Stomach smooth muscle (tissue), 2 donors: ENCODE data around the gene CYRIA.

Source experiments
- H3K27ac ChIP-seq: one replicate; pipeline ENCODE4 v1.7.0; 2013; ENCODE audit warnings: mild to moderate bottlenecking, low read length, inconsistent platforms
- H3K27me3 ChIP-seq, 2 donors: one replicate each; pipeline ENCODE4 v1.7.0; 2013; ENCODE audit warnings: low read length in 2 of 2; ENCODE audit not compliant: insufficient read depth in 2 of 2, control insufficient read depth in 1 of 2
- H3K36me3 ChIP-seq, 2 donors: one replicate each; pipeline ENCODE4 v1.7.0; 2013; ENCODE audit warnings: low read length in 2 of 2; ENCODE audit not compliant: control insufficient read depth in 2 of 2, insufficient read depth in 2 of 2
- H3K4me1 ChIP-seq: one replicate; pipeline ENCODE4 v1.7.0; 2013; ENCODE audit warnings: low read length; ENCODE audit not compliant: control insufficient read depth, insufficient read depth
- H3K4me3 ChIP-seq, 2 donors: one replicate each; pipeline ENCODE4 v1.7.0; 2013; ENCODE audit warnings: low read length in 2 of 2
- H3K9ac ChIP-seq, 2 donors: one replicate each; pipeline ENCODE4 v1.7.0; 2013; ENCODE audit warnings: low read length in 2 of 2, mild to moderate bottlenecking in 1 of 2
- H3K9me3 ChIP-seq, 2 donors: one replicate each; pipeline ENCODE4 v1.7.0; 2013; ENCODE audit warnings: low read length in 2 of 2; ENCODE audit not compliant: control insufficient read depth in 2 of 2
- donor health status: healthy.
- donor health status: Pancreatic carcinoma.

The CYRIA gene

DNA sequence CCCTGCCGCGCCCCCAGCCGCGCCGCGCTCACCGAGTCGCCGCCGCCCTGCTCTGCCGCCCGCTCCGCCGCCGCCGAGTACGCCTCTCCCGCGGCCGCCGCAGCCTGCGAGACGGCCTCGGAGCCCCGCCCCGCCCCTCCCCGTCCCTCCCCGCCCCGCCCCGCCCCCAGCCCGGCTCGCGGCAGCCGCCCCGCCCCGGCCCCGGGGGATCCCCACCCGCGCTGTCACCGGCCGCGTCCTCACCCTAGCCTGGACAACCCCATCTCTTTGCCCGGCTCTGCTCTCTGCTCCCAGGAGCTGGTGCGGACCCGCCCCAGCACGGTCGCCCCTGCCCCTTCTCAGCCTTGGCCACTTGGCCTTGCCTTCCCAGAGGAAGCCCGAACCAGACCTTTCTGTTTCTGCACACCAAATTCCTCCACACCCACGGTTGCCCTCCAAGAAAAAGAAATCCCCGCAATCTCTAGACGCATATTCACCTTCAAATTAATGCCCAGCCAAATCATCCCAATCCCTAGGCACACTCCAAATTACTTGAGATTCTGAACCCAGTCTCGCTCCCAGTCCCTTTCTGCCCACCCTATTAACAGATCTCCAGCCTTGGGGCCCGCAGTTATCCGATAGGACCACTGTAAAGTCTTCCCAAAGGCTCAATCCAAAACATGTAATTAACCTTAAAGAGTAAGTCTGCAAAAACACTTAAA lies at the start of gene CYRIA:
Gene CYRIA, minus strand, starts transcription at position 87 of the 701 bp plus-strand sequence. CDS start 77,715 bp downstream, outside the sequence.
- Histone ChIP-seq H3K9me3 (no peaks in the 10 kb centered on the region), H3K36me3 (no peaks in the 10 kb centered on the region), H3K27me3 (no peaks in the 10 kb centered on the region), H3K9ac (peak within 1 kb of the TSS; percentile 61 to 74), H3K4me1 (peaks cover 34% of the 10 kb centered on the region), H3K27ac (peak within 1 kb of the TSS; percentile 58), H3K4me3 (peak within 1 kb of the TSS; percentile 79 to 84)

DNA sequence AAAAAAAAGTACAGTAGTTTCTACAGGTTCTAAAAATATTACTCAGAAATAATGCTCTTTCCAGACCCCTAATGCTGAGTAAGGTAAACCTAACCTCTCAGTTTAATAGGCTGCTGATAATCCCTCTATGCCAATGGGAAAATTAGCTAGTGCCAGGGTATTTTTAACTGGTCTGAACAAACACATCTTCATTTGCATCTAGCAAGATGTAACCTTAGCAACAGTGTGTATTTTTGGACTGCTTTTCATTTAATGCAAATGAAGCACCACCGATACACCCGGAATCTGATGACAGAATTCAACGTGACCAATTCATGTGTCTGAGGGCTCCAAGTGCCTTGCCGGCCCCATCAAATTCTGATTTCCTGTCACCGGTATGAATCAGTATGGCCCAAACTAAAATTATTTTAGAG lies 47.4 kb upstream of the CYRIA start:
- Histone ChIP-seq H3K36me3 (no peaks in the 10 kb centered on the region), H3K27me3 (no peaks in the 10 kb centered on the region), H3K9me3 (no peaks in the 10 kb centered on the region), H3K4me1 (no peaks in the 10 kb centered on the region), H3K9ac (no peak overlapping the region), H3K27ac (no peak overlapping the region), H3K4me3 (no peak overlapping the region)

DNA sequence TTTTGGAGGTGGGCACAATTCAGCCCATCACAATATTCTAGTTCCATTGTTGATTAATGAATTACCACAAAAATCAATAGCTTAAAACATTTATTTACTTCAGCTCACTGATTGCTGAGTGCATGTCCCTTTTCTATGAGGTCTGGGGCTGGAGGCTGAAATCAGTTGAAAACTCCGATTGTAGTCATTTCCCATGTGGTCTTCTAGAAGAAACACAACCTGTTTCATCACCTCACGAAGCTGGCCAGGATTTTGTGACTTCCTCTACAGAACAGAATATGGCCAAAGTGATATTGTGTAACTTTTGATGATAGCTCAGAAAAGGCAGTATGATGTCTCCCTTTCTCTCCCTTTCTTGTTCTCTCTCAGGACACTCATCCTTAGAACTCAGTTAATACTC lies 44.1 kb upstream of the CYRIA start:
- no peaks in the 10 kb centered on the region for H3K9me3 ChIP-seq
- no peak overlapping the region for H3K9ac ChIP-seq
- no peak overlapping the region for H3K27ac ChIP-seq
- no peaks in the 10 kb centered on the region for H3K27me3 ChIP-seq
- H3K36me3 ChIP-seq = no peaks in the 10 kb centered on the region
- H3K4me3 ChIP-seq = no peak overlapping the region
- H3K4me1 ChIP-seq = no peaks in the 10 kb centered on the region

DNA sequence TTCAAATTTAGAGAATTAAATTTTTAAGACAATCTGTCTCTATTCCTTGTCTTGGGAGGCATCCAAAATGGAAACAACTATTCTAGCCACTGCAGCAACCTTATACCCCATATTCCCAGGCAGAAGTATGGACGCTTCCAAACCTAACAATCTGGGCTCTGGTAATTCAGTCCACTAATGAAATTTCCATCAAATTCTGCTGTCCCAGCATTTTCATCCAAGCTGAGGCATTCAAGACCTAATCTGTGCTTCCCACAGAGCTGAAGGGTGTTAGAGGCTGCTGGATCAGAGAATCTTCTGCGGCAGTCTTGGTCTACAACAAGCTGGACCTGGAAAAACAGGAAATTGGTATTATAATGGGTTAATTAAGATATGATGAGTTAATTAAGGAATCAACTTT lies 42.5 kb upstream of the CYRIA start:
- no peak overlapping the region for H3K27ac ChIP-seq
- no peaks in the 10 kb centered on the region for H3K27me3 ChIP-seq
- no peak overlapping the region for H3K4me3 ChIP-seq
- H3K36me3 ChIP-seq = no peaks in the 10 kb centered on the region
- no peaks in the 10 kb centered on the region for H3K9me3 ChIP-seq
- H3K9ac ChIP-seq = no peak overlapping the region
- no peaks in the 10 kb centered on the region for H3K4me1 ChIP-seq

DNA sequence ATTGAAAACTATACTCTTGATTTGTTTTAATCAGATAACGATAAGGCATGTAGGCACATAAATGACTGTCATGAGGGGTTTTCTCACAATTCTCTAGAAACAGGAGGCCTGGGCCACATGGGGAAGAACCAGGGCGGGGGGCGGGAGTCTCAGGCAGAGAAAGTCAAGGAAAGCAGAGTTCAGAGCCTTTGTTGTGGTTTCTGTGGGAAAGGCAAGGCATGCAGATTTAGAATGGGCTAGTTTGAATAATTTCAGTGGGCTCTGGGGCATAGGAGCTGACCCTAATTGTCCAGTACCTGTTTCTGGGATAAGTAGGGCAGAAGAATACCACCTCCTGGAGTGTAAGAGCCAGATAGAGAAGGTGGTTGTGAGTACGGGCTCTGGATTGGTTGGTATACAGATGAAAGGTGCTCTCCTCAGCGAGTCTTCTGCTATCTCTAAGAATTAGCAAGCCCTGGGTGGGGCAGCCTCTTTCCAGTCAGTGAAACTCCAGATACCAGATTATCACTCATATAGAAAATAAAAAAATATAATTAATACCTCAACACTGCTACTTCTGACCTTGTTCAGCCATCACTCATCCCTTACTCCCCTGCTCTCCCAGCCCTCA lies 41.5 kb upstream of the CYRIA start:
- Histone ChIP-seq H3K9ac (no peak overlapping the region), H3K9me3 (no peaks in the 10 kb centered on the region), H3K4me1 (no peaks in the 10 kb centered on the region), H3K36me3 (no peaks in the 10 kb centered on the region), H3K27ac (no peak overlapping the region), H3K27me3 (no peaks in the 10 kb centered on the region), H3K4me3 (no peak overlapping the region)

DNA sequence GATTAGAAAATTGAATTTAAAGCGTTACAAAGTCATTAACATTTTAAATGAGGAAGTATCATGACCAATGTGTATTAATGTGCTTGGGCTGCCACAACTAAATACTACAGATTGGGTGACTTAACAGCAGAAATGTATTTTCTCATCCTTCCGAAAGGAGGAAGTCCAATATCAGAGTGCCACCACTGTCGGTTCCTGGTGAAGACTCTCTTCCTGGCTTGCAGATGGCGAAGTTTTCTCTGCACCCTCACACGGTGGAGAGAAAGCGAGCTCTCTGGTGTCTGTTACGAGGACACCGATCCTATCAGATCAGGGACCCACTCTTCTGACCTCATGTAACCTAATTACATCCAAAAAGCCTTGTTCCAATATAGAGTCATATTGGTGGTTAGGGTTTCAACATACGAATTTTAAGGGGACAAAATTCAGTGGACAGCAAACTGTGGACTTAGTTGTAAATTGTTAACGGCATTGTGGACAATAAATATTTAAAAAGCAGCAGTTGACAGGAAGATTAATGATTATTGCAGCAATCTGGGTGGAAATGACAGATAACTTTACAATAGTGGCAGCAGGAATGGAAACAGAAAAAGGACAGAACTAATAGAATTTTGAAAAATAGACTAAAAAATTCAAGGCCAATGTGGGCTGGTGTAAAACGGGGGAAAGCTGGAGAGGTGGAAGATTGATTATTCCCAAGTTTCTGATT lies 35.1 kb upstream of the CYRIA start:
- H3K27me3 ChIP-seq = no peaks in the 10 kb centered on the region

DNA sequence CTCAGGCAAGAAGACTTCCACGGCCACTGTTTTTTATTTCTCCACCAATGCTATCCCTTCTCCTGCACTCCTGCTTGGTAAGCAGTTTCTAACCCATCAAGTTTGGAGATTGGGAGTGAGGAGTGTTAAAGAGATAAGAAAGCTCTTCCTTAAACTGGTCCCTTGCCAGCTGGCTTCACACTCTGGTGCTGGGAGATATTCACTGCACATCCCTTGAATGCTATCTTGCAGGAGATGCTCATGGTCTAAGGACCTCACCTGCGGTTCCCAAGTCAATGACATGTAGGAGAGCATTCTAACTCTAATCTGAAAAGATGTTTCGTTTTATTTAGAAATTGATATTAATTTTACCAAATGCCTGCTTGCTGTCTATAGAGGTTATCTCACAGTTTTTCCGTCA lies 28.2 kb upstream of the CYRIA start:
- H3K9me3 ChIP-seq = no peaks in the 10 kb centered on the region
- no peaks in the 10 kb centered on the region for H3K36me3 ChIP-seq
- H3K4me1 ChIP-seq = no peaks in the 10 kb centered on the region
- H3K9ac ChIP-seq = no peak overlapping the region
- H3K27me3 ChIP-seq = no peaks in the 10 kb centered on the region
- no peak overlapping the region for H3K27ac ChIP-seq
- no peak overlapping the region for H3K4me3 ChIP-seq

More for the DNA sequence above, 35.1 kb upstream of the CYRIA start:
- no peak overlapping the region for H3K4me3 ChIP-seq
- no peak overlapping the region for H3K27ac ChIP-seq
- no peaks in the 10 kb centered on the region for H3K36me3 ChIP-seq
- H3K4me1 ChIP-seq = no peaks in the 10 kb centered on the region
- H3K9me3 ChIP-seq = no peaks in the 10 kb centered on the region
- no peak overlapping the region for H3K9ac ChIP-seq

DNA sequence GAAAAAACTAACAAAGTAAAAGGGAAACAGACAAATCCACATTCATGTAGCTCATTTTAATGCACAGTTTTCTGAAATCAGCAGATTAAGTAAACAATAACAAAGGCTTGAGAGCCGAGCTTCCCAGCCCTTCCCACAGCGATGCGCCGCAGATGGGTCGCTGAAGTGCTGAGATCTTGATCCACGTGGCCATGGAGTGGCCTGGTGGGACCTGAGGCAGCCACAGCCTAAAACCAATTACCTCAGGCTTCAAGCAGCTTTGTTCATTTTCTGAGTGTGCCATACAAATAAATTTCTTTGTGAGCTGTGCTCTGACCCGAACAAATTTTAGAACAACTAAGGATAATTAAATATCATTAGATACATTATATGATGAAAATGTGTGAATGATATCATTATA lies 25.6 kb upstream of the CYRIA start:
- Histone ChIP-seq H3K27ac (no peak overlapping the region), H3K4me3 (no peak overlapping the region), H3K27me3 (no peaks in the 10 kb centered on the region), H3K9ac (no peak overlapping the region), H3K9me3 (no peaks in the 10 kb centered on the region), H3K4me1 (no peaks in the 10 kb centered on the region), H3K36me3 (no peaks in the 10 kb centered on the region)

DNA sequence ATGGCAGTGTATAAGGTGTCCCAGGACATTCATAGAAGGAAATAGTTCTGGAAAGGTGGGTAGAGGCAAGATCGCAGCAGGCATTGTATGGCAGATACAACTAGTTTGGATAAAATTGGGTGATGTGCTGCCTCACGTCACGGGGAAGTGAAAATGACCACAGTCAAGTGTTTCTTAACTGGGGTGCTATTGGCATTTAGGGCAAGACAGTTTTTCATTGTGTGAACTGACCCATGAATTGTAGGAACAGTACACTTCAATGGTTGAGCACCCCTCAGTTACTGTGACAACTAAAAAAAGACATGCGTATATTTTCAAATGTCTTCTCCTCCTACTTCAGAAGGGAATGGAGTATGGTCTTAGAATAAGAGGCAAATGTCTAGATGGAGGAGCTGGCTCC lies 22.3 kb upstream of the CYRIA start:
- Histone ChIP-seq H3K27me3 (no peaks in the 10 kb centered on the region), H3K36me3 (no peaks in the 10 kb centered on the region), H3K27ac (no peak overlapping the region), H3K9ac (no peak overlapping the region), H3K4me3 (no peak overlapping the region), H3K4me1 (no peaks in the 10 kb centered on the region), H3K9me3 (no peaks in the 10 kb centered on the region)

DNA sequence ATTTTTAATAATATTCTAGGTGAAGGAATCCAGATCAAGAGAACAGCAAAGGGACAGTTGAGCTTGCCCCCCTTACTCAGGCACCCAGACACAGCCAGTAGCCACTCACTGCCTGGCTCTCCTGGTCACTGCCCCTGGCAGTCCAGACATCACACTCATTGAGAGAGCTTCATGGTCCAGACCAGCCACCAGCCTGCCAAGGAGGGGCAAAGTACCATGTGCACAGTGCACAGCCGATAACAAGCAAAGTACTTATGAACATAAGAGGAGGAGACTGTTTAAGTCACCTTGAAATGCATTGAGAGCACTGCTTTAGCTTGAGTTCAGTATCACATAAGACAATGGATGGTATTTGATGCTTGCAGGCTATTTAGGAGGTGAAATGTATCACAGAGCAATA lies 21.6 kb upstream of the CYRIA start:
- H3K27ac ChIP-seq = no peak overlapping the region
- no peaks in the 10 kb centered on the region for H3K27me3 ChIP-seq
- no peak overlapping the region for H3K4me3 ChIP-seq
- H3K4me1 ChIP-seq = no peaks in the 10 kb centered on the region
- no peak overlapping the region for H3K9ac ChIP-seq
- no peaks in the 10 kb centered on the region for H3K36me3 ChIP-seq
- H3K9me3 ChIP-seq = no peaks in the 10 kb centered on the region

DNA sequence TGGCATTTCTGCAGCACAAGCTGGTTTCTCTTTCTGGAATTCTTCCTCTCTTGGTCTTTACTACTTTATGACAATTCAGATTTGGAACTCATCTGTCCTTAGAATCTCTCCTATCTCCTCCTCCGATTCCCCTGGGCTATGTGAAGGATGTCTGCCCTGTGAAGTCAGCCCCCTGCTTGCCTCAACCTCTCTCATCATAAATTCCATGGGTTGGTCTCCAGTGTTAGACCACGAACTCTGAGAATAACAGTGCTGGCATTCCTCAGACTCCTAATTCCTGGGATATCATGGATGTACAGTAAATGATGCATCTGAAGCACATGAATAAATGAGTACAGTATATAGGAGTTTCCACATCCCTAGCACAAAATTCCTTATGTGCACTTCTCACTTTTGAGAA lies 21.0 kb upstream of the CYRIA start:
- Histone ChIP-seq H3K9ac (no peak overlapping the region), H3K36me3 (no peaks in the 10 kb centered on the region), H3K9me3 (no peaks in the 10 kb centered on the region), H3K27ac (no peak overlapping the region), H3K4me1 (no peaks in the 10 kb centered on the region), H3K27me3 (no peaks in the 10 kb centered on the region), H3K4me3 (no peak overlapping the region)
